Prostate gland (tissue), 2 donors: ENCODE data around the gene APOC1.

ENCODE experiments used
- CTCF ChIP-seq, 4 experiments: fragments of 200-600 bp in 2 of 4; fragments of 450-650 bp in 2 of 4; sonication (generic) in 2 of 4; IDR thresholded peaks; 1 replicate in 3 of 4; 2 replicates in 1 of 4; pipeline ENCODE4 v1.5.1; 2016 to 2019; ENCODE audit warnings: antibody characterized with exemption in 4 of 4, mild to moderate bottlenecking in 2 of 4, moderate library complexity in 2 of 4
- POLR2AphosphoS5 ChIP-seq: sonication (generic); formaldehyde crosslinking; IDR thresholded peaks from one replicate; pipeline ENCODE4 v1.6.1; 2017; ENCODE audit warnings: antibody characterized with exemption

DNA sequence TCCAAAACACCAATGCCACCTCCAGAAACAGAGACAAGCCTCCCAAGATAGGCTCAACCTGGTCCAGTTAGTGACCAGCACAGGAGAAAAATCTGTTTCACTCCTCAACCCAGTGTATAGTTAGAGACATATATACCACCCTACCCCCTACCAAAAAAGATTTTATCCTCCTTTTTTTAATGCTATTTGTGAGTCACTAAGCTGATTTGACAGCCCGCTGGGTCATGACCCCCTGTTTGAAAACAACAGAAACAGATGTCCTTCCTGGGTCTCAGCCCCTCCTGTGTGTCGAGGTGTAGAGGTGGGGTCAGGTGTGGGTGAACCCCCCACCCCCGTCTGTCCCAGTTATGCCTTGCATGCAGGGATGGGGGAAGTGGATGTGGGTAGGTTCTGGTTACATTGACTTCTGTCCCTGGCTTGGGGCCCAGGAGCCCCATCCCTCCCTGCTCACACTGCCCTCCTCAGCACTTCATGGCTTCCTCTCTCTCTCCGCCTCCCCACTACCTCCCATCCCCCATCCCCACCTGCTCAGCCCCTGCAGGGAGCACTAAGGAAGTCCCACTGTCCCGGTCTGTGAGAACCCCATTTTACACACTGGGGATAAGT lies 37.4 kb upstream of the APOC1 start:
- TF ChIP-seq CTCF (IDR thresholded peaks at IDR 0.05), result no peak
- TF ChIP-seq POLR2AphosphoS5, result no peak
